SU-DHL-6 (cell line): Measurements from ENCODE around the gene ZNF862.

Source experiments
- EZH2phosphoT487 ChIP-seq: fragments of 200-600 bp; sonication (generic), shearing (Covaris generic); conservative IDR thresholded peaks from 2 replicates; pipeline ENCODE4 v1.6.1; 2018; ENCODE audit warnings: mild to moderate bottlenecking, antibody characterized with exemption, low read length, moderate library complexity, mixed read lengths
- TF ChIP-seq, protein P1 (sequence below): fragments of 200-600 bp; sonication (generic); IDR thresholded peaks from one replicate; pipeline ENCODE4 v1.5.1; 2017; ENCODE audit warnings: antibody characterized with exemption, mild to moderate bottlenecking, low read length, moderate library complexity; ENCODE audit not compliant: insufficient read depth, poor library complexity, severe bottlenecking

DNA sequence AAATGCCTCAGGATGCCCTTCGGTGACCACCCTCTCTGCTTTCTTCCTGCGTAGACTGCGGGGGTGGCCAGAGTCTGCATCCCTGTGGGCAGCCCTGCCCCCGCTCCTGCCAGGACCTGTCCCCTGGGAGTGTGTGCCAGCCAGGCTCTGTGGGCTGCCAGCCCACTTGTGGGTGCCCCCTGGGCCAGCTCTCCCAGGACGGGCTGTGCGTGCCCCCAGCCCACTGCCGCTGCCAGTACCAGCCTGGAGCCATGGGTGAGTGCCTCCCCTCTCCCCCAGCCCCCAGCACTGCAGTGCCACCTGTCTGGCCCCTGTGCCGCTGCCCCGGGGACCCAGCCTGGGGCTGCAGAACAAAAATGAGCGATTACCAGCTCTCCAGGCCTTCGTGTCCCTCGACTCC lies 23.1 kb upstream of the ZNF862 start:
- TF ChIP-seq, protein P1, sequence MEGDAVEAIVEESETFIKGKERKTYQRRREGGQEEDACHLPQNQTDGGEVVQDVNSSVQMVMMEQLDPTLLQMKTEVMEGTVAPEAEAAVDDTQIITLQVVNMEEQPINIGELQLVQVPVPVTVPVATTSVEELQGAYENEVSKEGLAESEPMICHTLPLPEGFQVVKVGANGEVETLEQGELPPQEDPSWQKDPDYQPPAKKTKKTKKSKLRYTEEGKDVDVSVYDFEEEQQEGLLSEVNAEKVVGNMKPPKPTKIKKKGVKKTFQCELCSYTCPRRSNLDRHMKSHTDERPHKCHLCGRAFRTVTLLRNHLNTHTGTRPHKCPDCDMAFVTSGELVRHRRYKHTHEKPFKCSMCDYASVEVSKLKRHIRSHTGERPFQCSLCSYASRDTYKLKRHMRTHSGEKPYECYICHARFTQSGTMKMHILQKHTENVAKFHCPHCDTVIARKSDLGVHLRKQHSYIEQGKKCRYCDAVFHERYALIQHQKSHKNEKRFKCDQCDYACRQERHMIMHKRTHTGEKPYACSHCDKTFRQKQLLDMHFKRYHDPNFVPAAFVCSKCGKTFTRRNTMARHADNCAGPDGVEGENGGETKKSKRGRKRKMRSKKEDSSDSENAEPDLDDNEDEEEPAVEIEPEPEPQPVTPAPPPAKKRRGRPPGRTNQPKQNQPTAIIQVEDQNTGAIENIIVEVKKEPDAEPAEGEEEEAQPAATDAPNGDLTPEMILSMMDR, result no peak
- no peak for TF ChIP-seq EZH2phosphoT487
